ENCODE results near the gene TNNC2. TPM values are rescaled to one million over a fixed set of nuclear protein-coding genes. Genes with fewer than 3 reads are reported as not detected.

Gene TNNC2
- total RNA-seq, 4 donors from 2014 or later, result 2.7 to 3.5 TPM; not detected in 2

DNA sequence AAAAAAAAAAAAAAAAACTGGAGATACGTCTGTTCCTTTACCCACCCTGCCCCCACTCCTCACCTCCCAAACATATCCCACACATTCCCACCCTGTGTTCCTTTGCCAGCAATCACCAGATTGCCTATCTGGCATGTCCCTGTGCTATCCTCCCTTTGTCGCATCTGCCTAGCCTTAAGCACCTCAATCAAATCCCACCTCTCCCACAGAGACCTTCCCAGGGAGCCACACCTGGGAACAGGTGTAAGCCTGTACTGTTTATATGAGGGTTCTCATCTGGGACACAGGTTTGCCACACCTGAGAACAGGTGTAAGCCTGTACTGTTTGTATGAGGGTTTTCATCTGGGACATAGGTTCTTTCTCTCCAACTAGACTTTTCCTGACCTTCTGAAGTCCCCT lies 52.2 kb downstream of the TNNC2 start:
- no peak for TF ChIP-seq POLR2A (IDR thresholded peaks at IDR 0.05)
- TF ChIP-seq, protein P1, sequence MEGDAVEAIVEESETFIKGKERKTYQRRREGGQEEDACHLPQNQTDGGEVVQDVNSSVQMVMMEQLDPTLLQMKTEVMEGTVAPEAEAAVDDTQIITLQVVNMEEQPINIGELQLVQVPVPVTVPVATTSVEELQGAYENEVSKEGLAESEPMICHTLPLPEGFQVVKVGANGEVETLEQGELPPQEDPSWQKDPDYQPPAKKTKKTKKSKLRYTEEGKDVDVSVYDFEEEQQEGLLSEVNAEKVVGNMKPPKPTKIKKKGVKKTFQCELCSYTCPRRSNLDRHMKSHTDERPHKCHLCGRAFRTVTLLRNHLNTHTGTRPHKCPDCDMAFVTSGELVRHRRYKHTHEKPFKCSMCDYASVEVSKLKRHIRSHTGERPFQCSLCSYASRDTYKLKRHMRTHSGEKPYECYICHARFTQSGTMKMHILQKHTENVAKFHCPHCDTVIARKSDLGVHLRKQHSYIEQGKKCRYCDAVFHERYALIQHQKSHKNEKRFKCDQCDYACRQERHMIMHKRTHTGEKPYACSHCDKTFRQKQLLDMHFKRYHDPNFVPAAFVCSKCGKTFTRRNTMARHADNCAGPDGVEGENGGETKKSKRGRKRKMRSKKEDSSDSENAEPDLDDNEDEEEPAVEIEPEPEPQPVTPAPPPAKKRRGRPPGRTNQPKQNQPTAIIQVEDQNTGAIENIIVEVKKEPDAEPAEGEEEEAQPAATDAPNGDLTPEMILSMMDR (IDR thresholded peaks at IDR 0.05), result no peak
- no peaks in the 10 kb centered on the region for H3K36me3 ChIP-seq
- DNase-seq, result no peak
- no peak overlapping the region for H3K27ac ChIP-seq
- no peaks in the 10 kb centered on the region for H3K27me3 ChIP-seq
- H3K4me3 ChIP-seq, result no peak overlapping the region
- no peaks in the 10 kb centered on the region for H3K9me3 ChIP-seq
- peaks cover 0 to 21% (median 0%) of the 10 kb centered on the region in 4 donors for H3K4me1 ChIP-seq

Small RNAs within 50 kb of the gene (small RNA-seq; reads per million reads assigned to genes)
- gene RNU6ATAC38P, result 0 reads per million in 2 donors

Other genes with a start within 250 kb of the TNNC2 start
- not detected for gene WFDC8, start 248.0 kb downstream of the TNNC2 start, total RNA-seq
- gene WFDC10A, start 197.6 kb downstream of the TNNC2 start, total RNA-seq, result not detected
- not detected for gene WFDC9, start 196.0 kb downstream of the TNNC2 start, total RNA-seq
- gene WFDC11, start 157.1 kb downstream of the TNNC2 start, total RNA-seq, result not detected
- not detected for gene WFDC13, start 125.3 kb downstream of the TNNC2 start, total RNA-seq
- not detected for gene WFDC10B, start 122.3 kb downstream of the TNNC2 start, total RNA-seq
- gene SPINT4, start 105.0 kb downstream of the TNNC2 start, total RNA-seq, result not detected
- gene WFDC3, start 35.4 kb downstream of the TNNC2 start, total RNA-seq, result not detected
- gene DNTTIP1, start 35.4 kb downstream of the TNNC2 start, total RNA-seq, result 10 to 100 TPM; 21.5 to 41.4 (median 25.2) TPM
- gene UBE2C, start 14.7 kb downstream of the TNNC2 start, total RNA-seq, result 10 to 100 TPM in 2 of 4 donors, 1 to 10 TPM in 2; 7.3 to 24.8 (median 9.8) TPM
- 10 to 100 TPM; 17.5 to 94.9 (median 42.7) TPM for gene SNX21, start 6.5 kb upstream of the TNNC2 start, total RNA-seq
- gene ACOT8, start 30.1 kb upstream of the TNNC2 start, total RNA-seq, result 10 to 100 TPM; 56.9 to 93.8 (median 78.3) TPM
- gene ZSWIM3, start 30.3 kb upstream of the TNNC2 start, total RNA-seq, result 1 to 10 TPM; 2.5 to 9.1 (median 4.6) TPM
- 10 to 100 TPM in 3 of 4 donors, 1 to 10 TPM in 1; 6.6 to 14.5 (median 11.9) TPM for gene ZSWIM1, start 53.9 kb upstream of the TNNC2 start, total RNA-seq
- gene SPATA25, start 60.3 kb upstream of the TNNC2 start, total RNA-seq, result 10 to 100 TPM in 3 of 4 donors, 1 to 10 TPM in 1; 5.8 to 35.2 (median 19.5) TPM
- 10 to 100 TPM in 3 of 4 donors, 1 to 10 TPM in 1; 3.3 to 27.6 (median 23.9) TPM for gene NEURL2, start 63.9 kb upstream of the TNNC2 start, total RNA-seq
- 100 to 1,000 TPM in 3 of 4 donors, 10 to 100 TPM in 1; 85.0 to 602 (median 258) TPM for gene CTSA, start 64.0 kb upstream of the TNNC2 start, total RNA-seq
- 10 to 100 TPM; 25.0 to 99.3 (median 35.7) TPM for gene PLTP, start 84.8 kb upstream of the TNNC2 start, total RNA-seq
- gene PCIF1, start 107.4 kb upstream of the TNNC2 start, total RNA-seq, result 10 to 100 TPM; 25.0 to 53.2 (median 44.9) TPM
- 10 to 100 TPM; 34.3 to 60.1 (median 53.6) TPM for gene ZNF335, start 144.9 kb upstream of the TNNC2 start, total RNA-seq
- 1 to 10 TPM in 2 of 4 donors, not detected in 2; 1.1 to 2.5 TPM for gene MMP9, start 181.6 kb upstream of the TNNC2 start, total RNA-seq
- gene SLC12A5, start 201.9 kb upstream of the TNNC2 start, total RNA-seq, result not detected

Data from Peyer's patch (tissue), 4 donors.